HepG2 (cell line): Measurements from ENCODE around the gene LMBRD2. TPM values are rescaled to one million over a fixed set of nuclear protein-coding genes. Genes with fewer than 3 reads are reported as not detected.

Experiments used
- ATF3 ChIP-seq: sonication (generic); formaldehyde crosslinking; IDR thresholded peaks from 2 replicates; pipeline ENCODE4 v1.4.0; 2020; ENCODE audit warnings: missing genetic modification reagents
- ESRRA ChIP-seq: sonication (generic); formaldehyde crosslinking; IDR thresholded peaks from 2 replicates; pipeline ENCODE4 v1.5.1; 2020; ENCODE audit warnings: mild to moderate bottlenecking, low read depth, missing genetic modification reagents
- TERF1 ChIP-seq: sonication (generic); formaldehyde crosslinking; IDR thresholded peaks from 2 replicates; pipeline ENCODE4 v1.8.0; 2022; ENCODE audit warnings: mild to moderate bottlenecking, missing genetic modification reagents, moderate library complexity
- U2AF2 ChIP-seq: fragments of 200-400 bp; formaldehyde crosslinking; IDR thresholded peaks from 2 replicates; pipeline ENCODE4 v1.6.1; 2017; ENCODE audit warnings: low read depth, mild to moderate bottlenecking, low read length
- XRCC5 ChIP-seq: fragments of 200-400 bp; formaldehyde crosslinking; optimal IDR thresholded peaks from 2 replicates; pipeline ENCODE3; 2017; ENCODE audit warnings: mild to moderate bottlenecking, low read length
- ZNF121 ChIP-seq: sonication (generic); formaldehyde crosslinking; IDR thresholded peaks from 2 replicates; pipeline ENCODE4 v1.5.0; 2020; ENCODE audit warnings: mild to moderate bottlenecking, missing genetic modification reagents
- ZNF318 ChIP-seq: sonication (generic); formaldehyde crosslinking; IDR thresholded peaks from 2 replicates; pipeline ENCODE4 v1.4.0; 2020; ENCODE audit warnings: mild to moderate bottlenecking, missing genetic modification reagents
- ZNF430 ChIP-seq: sonication (generic); formaldehyde crosslinking; IDR thresholded peaks from 2 replicates; pipeline ENCODE4 v1.9.0; 2021; ENCODE audit warnings: mild to moderate bottlenecking, missing genetic modification reagents
- ZNF609 ChIP-seq: sonication (generic); formaldehyde crosslinking; IDR thresholded peaks from 2 replicates; pipeline ENCODE4 v1.4.0; 2020; ENCODE audit warnings: mild to moderate bottlenecking, missing genetic modification reagents, borderline replicate concordance
- polyA plus RNA-seq, 8 experiments: library from polyadenylated mRNA; depleted of rRNA in 3 of 8; stranded (reverse) in 7 of 8; unstranded in 1 of 8; fragments of >200 nt; fragmentation: Illumina TruSeq in 4 of 8; extraction: Trizol in 4 of 8; gene quantifications; 2 replicates each; pipeline versions ENCODE4 v1.2.1 to v1.2.3, GENCODE V29; 2011 to 2016; ENCODE audit warnings: low read depth in 4 of 8, missing spikeins in 1 of 8, mixed read lengths in 1 of 8; ENCODE audit not compliant: insufficient read depth in 1 of 8
- total RNA-seq, 5 experiments: library from RNA; depleted of rRNA; stranded (reverse); fragments of >200 nt; fragmentation: Illumina TruSeq; extraction: Trizol; gene quantifications; 2 replicates each; pipeline ENCODE4 v1.2.3, GENCODE V29; 2016; ENCODE audit warnings: low read depth in 1 of 5
- TF ChIP-seq, protein P1 (sequence below): sonication (generic); formaldehyde crosslinking; IDR thresholded peaks from 2 replicates; pipeline ENCODE4 v1.5.1; 2020; ENCODE audit warnings: missing genetic modification reagents, mild to moderate bottlenecking, borderline replicate concordance

The LMBRD2 gene
- total and polyA plus RNA-seq, 2 of the 13 experiments (the other 11 are each of a cell fraction or from before 2014, with no cell fraction given), result 2.0 to 4.7 TPM

DNA sequence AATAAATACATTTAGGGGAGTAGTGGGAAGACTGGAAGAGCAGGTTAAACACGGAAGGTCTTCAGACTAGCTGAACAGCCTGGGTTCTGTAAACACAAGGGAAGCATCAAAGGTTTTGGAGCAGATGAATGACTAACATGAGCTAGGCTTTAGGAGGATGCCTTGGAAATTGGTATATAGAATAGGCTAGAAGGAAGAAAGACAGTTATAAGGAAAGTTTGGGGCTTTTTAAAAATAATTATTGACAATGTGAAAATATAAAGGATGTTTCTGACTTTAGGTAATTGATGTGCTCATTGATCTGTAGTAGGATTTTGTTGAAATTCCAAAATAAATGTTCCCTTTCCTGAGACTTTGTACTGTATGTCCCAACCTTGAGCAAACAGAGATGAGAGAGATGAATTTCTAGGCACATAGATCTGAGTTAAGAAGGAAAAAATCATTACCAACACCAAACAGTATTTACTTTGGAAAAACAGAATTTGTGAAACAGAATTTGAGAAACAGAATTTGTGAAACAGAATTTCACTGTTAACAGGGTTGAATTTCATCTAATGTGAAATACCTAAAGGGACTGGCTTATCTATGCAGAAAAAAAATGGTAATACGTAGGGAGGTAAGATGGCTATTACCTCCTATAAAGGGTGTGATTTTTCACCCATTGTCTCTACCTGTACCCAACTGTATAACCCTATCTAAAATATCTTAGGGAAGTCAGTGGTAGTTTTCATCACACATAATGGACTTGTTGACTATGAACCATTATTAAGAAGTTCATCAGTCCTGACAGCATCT is 29.1 kb upstream of the LMBRD2 start (continued):
- TF ChIP-seq XRCC5, result no peak
- no peak for TF ChIP-seq U2AF2
- TF ChIP-seq ZNF318 (CRISPR knock-in tag), result no peak
- no peak for TF ChIP-seq ATF3
- no peak for TF ChIP-seq TERF1 (CRISPR knock-in tag)
- TF ChIP-seq ZNF121, result no peak
- TF ChIP-seq ZNF430, result no peak
- TF ChIP-seq ZNF609 (CRISPR knock-in tag), result peak; percentile 86; the same call in 1 of the 2 replicates
- no peak for TF ChIP-seq ESRRA (CRISPR knock-in tag)
- TF ChIP-seq, protein P1, sequence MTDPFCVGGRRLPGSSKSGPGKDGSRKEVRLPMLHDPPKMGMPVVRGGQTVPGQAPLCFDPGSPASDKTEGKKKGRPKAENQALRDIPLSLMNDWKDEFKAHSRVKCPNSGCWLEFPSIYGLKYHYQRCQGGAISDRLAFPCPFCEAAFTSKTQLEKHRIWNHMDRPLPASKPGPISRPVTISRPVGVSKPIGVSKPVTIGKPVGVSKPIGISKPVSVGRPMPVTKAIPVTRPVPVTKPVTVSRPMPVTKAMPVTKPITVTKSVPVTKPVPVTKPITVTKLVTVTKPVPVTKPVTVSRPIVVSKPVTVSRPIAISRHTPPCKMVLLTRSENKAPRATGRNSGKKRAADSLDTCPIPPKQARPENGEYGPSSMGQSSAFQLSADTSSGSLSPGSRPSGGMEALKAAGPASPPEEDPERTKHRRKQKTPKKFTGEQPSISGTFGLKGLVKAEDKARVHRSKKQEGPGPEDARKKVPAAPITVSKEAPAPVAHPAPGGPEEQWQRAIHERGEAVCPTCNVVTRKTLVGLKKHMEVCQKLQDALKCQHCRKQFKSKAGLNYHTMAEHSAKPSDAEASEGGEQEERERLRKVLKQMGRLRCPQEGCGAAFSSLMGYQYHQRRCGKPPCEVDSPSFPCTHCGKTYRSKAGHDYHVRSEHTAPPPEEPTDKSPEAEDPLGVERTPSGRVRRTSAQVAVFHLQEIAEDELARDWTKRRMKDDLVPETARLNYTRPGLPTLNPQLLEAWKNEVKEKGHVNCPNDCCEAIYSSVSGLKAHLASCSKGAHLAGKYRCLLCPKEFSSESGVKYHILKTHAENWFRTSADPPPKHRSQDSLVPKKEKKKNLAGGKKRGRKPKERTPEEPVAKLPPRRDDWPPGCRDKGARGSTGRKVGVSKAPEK (CRISPR knock-in tag), result no peak
